Measurements from ENCODE around the gene KCNN4.

DNA sequence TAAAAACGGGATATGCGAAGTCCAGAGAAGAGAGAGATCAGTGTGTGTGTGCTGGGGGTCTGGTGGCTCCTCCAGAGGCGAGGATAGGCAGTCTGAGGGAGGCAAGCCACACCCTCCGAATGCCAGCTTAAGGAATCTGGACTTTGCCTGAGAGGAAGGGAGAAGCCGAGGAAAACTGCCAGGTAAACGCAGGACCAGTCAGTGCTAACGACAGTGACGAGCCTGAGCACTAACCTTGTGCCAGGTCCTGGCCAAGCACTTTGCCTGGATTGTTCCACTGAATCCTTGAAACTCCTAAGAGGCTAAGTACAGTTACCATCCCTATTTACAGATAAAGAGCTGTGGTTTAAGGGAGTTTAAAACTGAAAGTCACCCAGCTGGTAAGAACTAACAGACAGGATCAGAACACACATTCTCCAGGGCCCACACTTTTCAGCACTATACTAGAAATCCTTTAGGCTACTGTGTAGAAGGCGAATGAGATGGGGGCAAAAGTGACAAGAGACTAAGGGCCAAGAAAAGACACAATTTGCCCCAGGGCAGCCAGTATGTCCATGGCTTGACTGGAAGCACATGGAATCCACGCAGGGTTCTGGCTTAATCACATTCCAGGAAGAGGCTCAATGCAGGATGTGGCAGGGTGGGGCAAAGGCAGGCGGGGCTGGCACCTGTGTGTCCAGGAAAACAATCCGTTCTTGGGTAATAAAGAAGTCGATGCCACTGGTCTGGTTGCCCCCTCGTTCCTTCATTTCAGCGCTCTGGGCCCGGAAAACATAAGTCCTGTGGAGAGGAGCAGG lies 41.1 kb downstream of the KCNN4 start:
- no peak for TF ChIP-seq POLR2A (IDR thresholded peaks at IDR 0.05; ENCODE audit: low read depth, low read length)
- TF ChIP-seq, protein P1, sequence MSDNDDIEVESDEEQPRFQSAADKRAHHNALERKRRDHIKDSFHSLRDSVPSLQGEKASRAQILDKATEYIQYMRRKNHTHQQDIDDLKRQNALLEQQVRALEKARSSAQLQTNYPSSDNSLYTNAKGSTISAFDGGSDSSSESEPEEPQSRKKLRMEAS (IDR thresholded peaks at IDR 0.05; ENCODE audit: insufficient read depth, insufficient read length), result no peak
- TF ChIP-seq, protein P2, sequence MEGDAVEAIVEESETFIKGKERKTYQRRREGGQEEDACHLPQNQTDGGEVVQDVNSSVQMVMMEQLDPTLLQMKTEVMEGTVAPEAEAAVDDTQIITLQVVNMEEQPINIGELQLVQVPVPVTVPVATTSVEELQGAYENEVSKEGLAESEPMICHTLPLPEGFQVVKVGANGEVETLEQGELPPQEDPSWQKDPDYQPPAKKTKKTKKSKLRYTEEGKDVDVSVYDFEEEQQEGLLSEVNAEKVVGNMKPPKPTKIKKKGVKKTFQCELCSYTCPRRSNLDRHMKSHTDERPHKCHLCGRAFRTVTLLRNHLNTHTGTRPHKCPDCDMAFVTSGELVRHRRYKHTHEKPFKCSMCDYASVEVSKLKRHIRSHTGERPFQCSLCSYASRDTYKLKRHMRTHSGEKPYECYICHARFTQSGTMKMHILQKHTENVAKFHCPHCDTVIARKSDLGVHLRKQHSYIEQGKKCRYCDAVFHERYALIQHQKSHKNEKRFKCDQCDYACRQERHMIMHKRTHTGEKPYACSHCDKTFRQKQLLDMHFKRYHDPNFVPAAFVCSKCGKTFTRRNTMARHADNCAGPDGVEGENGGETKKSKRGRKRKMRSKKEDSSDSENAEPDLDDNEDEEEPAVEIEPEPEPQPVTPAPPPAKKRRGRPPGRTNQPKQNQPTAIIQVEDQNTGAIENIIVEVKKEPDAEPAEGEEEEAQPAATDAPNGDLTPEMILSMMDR (IDR thresholded peaks at IDR 0.05; ENCODE audit: extremely low read depth in 1 of 2, insufficient read depth in 1 of 2, low read depth in 1 of 2, low read length in 2 of 2), result no peak
